Stimulated activated CD8-positive, alpha-beta memory T cell treated with anti-CD3 and anti-CD28 coated beads, Interleukin-4, amount 100 ng/mL, for 48 hours (primary cell): ENCODE results near the gene GIMAP1.
"Not testable (repeated sequence)": the region's sequence is repeated elsewhere in the genome, so short reads cannot be mapped to it uniquely, and the experiment has no call there.

ENCODE experiments used
- DNase-seq: peaks from one replicate; pipeline ENCODE4 v3.0.0-alpha.2; 2020

Gene GIMAP1

GRCh38 chr7:150716368-150716767, at the start of gene GIMAP1:
Gene GIMAP1 (plus strand): TSS chr7:150716613. CDS start chr7:150719048, 2,435 bp downstream.
- DNase-seq, result peak; percentile 69

GRCh38 chr7:150668472-150668911, 47.9 kb upstream of the GIMAP1 start:
- peak; percentile 70 for DNase-seq

- no peak for DNase-seq
Measured at GRCh38 chr7:150668977-150669376, 47.4 kb upstream of the GIMAP1 start.

- DNase-seq, result not testable (repeated sequence)
Measured at GRCh38 chr7:150671798-150672585, 44.4 kb upstream of the GIMAP1 start.

GRCh38 chr7:150675714-150676113, 40.7 kb upstream of the GIMAP1 start:
- no peak for DNase-seq

GRCh38 chr7:150676276-150676675, 40.1 kb upstream of the GIMAP1 start:
- not testable (repeated sequence) for DNase-seq

GRCh38 chr7:150676854-150677253, 39.6 kb upstream of the GIMAP1 start:
- DNase-seq, result not testable (repeated sequence)

- peak; percentile 67 for DNase-seq
Measured at GRCh38 chr7:150678601-150679000, 37.8 kb upstream of the GIMAP1 start.

- DNase-seq, result not testable (repeated sequence)
Measured at GRCh38 chr7:150680364-150680763, 36.0 kb upstream of the GIMAP1 start.

- DNase-seq, result no peak
Measured at GRCh38 chr7:150685219-150686029, 31.0 kb upstream of the GIMAP1 start, which contains the start of gene GIMAP2. Gene GIMAP2 (plus strand): TSS chr7:150685706. CDS start chr7:150687060, 1,354 bp downstream.

- no peak for DNase-seq
Measured at GRCh38 chr7:150686030-150686631, 30.3 kb upstream of the GIMAP1 start.

GRCh38 chr7:150688630-150689029, 27.8 kb upstream of the GIMAP1 start:
- no peak for DNase-seq

- DNase-seq, result no peak
Measured at GRCh38 chr7:150695654-150696053, 20.8 kb upstream of the GIMAP1 start.

GRCh38 chr7:150703209-150703608, 13.2 kb upstream of the GIMAP1 start:
- DNase-seq, result no peak

- DNase-seq, result no peak
Measured at GRCh38 chr7:150715293-150715692, 1.1 kb upstream of the GIMAP1 start.

- DNase-seq, result no peak
Measured at GRCh38 chr7:150715738-150716137, 675 bp upstream of the GIMAP1 start.

GRCh38 chr7:150716939-150717338, 526 bp downstream of the GIMAP1 start:
- DNase-seq, result no peak

- DNase-seq, result no peak
Measured at GRCh38 chr7:150717814-150718420, 1.5 kb downstream of the GIMAP1 start.

GRCh38 chr7:150719436-150719835, 3.0 kb downstream of the GIMAP1 start:
- no peak for DNase-seq

GRCh38 chr7:150719960-150720891, 3.8 kb downstream of the GIMAP1 start:
- DNase-seq, result no peak

- no peak for DNase-seq
Measured at GRCh38 chr7:150721970-150722373, 5.6 kb downstream of the GIMAP1 start.
